Stimulated activated CD8-positive, alpha-beta memory T cell treated with anti-CD3 and anti-CD28 coated beads, Interleukin-7, amount 100 ng/mL, for 48 hours (primary cell): ENCODE data around the gene MSMO1.

ENCODE experiments used
- DNase-seq, 2 donors: peaks; one replicate each; pipeline ENCODE4 v3.0.0-alpha.2; 2020; ENCODE audit warnings: low read depth in 1 of 2; ENCODE audit errors: extremely low read depth in 1 of 2

The MSMO1 gene

DNA sequence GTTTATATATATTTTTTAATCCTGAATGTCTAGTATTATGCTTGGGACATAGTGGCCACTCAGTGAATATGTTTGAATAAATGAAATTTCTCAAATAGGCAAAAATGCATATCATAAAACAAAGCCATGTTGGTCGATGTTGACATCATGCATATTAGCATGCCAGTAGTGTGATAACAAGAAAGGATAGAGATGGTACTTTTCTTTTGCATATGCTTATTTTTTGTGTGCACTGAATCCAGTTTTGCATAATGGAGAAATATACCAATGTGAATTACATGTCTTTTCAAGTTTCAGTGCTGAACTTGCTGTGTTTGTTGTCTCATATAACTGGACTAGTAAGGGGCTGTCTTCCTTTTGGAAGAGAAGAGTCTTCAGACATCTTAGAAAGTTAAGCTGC, 58.9 kb downstream of the MSMO1 start:
- DNase-seq = no peak

- DNase-seq = no peak
These were observed 61.3 kb downstream of the MSMO1 start for GRCh38 chr4:165388756-165389155.
